ENCODE measurements around the gene RYR3. TPM values are rescaled to one million over a fixed set of nuclear protein-coding genes. Genes with fewer than 3 reads are reported as not detected.

The RYR3 gene
- total and polyA plus RNA-seq, 2 donors (not counting 1 experiment from before 2014, with no cell fraction given) = 0.17 TPM; not detected in 1

GRCh38 chr15:33678176-33678575 is 367.4 kb downstream of the RYR3 start:
- Histone ChIP-seq H3K79me2 (ENCODE audit: control insufficient read depth, insufficient read depth, low read length) (no peaks in the 10 kb centered on the region), H3K36me3 (ENCODE audit: control insufficient read depth, insufficient read depth, low read length) (no peaks in the 10 kb centered on the region), H3K27ac (ENCODE audit: insufficient read depth, low read length) (no peak overlapping the region), H3K4me1 (ENCODE audit: control insufficient read depth, extremely low read depth, insufficient read depth, low read length) (no peaks in the 10 kb centered on the region), H3K4me3 (replicated peaks in 1 of 4; ENCODE audit: control extremely low read depth in 1 of 4, insufficient read depth in 1 of 4, low read depth in 3 of 4, low read length in 4 of 4) (no peak overlapping the region), H3K9ac (ENCODE audit: insufficient read depth, low read length) (no peak overlapping the region), H3K4me2 (ENCODE audit: extremely low read depth, insufficient read depth, low read length) (no peak overlapping the region), H3K27me3 (ENCODE audit: control insufficient read depth, insufficient read depth, low read length) (peaks cover 4% of the 10 kb centered on the region), H3K9me3 (ENCODE audit: control insufficient read depth, insufficient read depth, low read depth, low read length) (no peaks in the 10 kb centered on the region), H4K20me1 (ENCODE audit: control insufficient read depth, extremely low read depth, insufficient read depth, low read length) (no peaks in the 10 kb centered on the region), H2AFZ (ENCODE audit: low read length) (no peak overlapping the region)
- DNase-seq (ENCODE audit: low read depth in 2 of 2) = no peak
- TF ChIP-seq CTCF (conservative IDR thresholded peaks at IDR 0.05 in 1 of 2, IDR thresholded peaks at IDR 0.05 in 1 of 2; ENCODE audit: low read depth in 1 of 2, low read length in 2 of 2) (no peak), EZH2 (IDR thresholded peaks at IDR 0.05; ENCODE audit: low read length, missing control alignments) (no peak)

- Histone ChIP-seq H3K79me2 (ENCODE audit: control insufficient read depth, insufficient read depth, low read length) (no peaks in the 10 kb centered on the region), H3K4me1 (ENCODE audit: control insufficient read depth, extremely low read depth, insufficient read depth, low read length) (no peaks in the 10 kb centered on the region), H3K27ac (ENCODE audit: insufficient read depth, low read length) (no peak overlapping the region), H3K9ac (ENCODE audit: insufficient read depth, low read length) (no peak overlapping the region), H2AFZ (ENCODE audit: low read length) (no peak overlapping the region), H3K36me3 (ENCODE audit: control insufficient read depth, insufficient read depth, low read length) (no peaks in the 10 kb centered on the region), H3K9me3 (ENCODE audit: control insufficient read depth, insufficient read depth, low read depth, low read length) (no peaks in the 10 kb centered on the region), H3K4me2 (ENCODE audit: extremely low read depth, insufficient read depth, low read length) (no peak overlapping the region), H3K4me3 (replicated peaks in 1 of 4; ENCODE audit: control extremely low read depth in 1 of 4, insufficient read depth in 1 of 4, low read depth in 3 of 4, low read length in 4 of 4) (no peak overlapping the region), H3K27me3 (ENCODE audit: control insufficient read depth, insufficient read depth, low read length) (peaks cover 3% of the 10 kb centered on the region), H4K20me1 (ENCODE audit: control insufficient read depth, extremely low read depth, insufficient read depth, low read length) (no peaks in the 10 kb centered on the region)
- TF ChIP-seq CTCF (conservative IDR thresholded peaks at IDR 0.05 in 1 of 2, IDR thresholded peaks at IDR 0.05 in 1 of 2; ENCODE audit: low read depth in 1 of 2, low read length in 2 of 2) = no peak
- DNase-seq (ENCODE audit: low read depth in 2 of 2) = no peak
Measured at GRCh38 chr15:33678602-33679001, 367.8 kb downstream of the RYR3 start.

- Histone ChIP-seq H3K9ac (ENCODE audit: insufficient read depth, low read length) (no peak overlapping the region), H3K27ac (ENCODE audit: insufficient read depth, low read length) (no peak overlapping the region), H3K4me3 (replicated peaks in 1 of 4; ENCODE audit: control extremely low read depth in 1 of 4, insufficient read depth in 1 of 4, low read depth in 3 of 4, low read length in 4 of 4) (no peak overlapping the region), H3K9me3 (ENCODE audit: control insufficient read depth, insufficient read depth, low read depth, low read length) (no peaks in the 10 kb centered on the region), H3K79me2 (ENCODE audit: control insufficient read depth, insufficient read depth, low read length) (no peaks in the 10 kb centered on the region), H3K36me3 (ENCODE audit: control insufficient read depth, insufficient read depth, low read length) (no peaks in the 10 kb centered on the region), H4K20me1 (ENCODE audit: control insufficient read depth, extremely low read depth, insufficient read depth, low read length) (no peaks in the 10 kb centered on the region), H3K27me3 (ENCODE audit: control insufficient read depth, insufficient read depth, low read length) (peaks cover 3% of the 10 kb centered on the region), H3K4me2 (ENCODE audit: extremely low read depth, insufficient read depth, low read length) (no peak overlapping the region), H2AFZ (ENCODE audit: low read length) (no peak overlapping the region), H3K4me1 (ENCODE audit: control insufficient read depth, extremely low read depth, insufficient read depth, low read length) (no peaks in the 10 kb centered on the region)
- no peak for TF ChIP-seq EZH2 (IDR thresholded peaks at IDR 0.05; ENCODE audit: low read length, missing control alignments)
- no peak for TF ChIP-seq CTCF (conservative IDR thresholded peaks at IDR 0.05 in 1 of 2, IDR thresholded peaks at IDR 0.05 in 1 of 2; ENCODE audit: low read depth in 1 of 2, low read length in 2 of 2)
- no peak for DNase-seq (ENCODE audit: low read depth in 2 of 2)
Measured at GRCh38 chr15:33679061-33679460, 368.3 kb downstream of the RYR3 start.
